Tibial artery (tissue), 4 donors: ENCODE measurements around the gene MKNK2.

ENCODE experiments used
- DNase-seq, 2 donors: peaks; one replicate each; pipeline ENCODE4 v3.0.0-alpha.2; 2019
- H3K27ac ChIP-seq, 2 donors: fragments of 200-600 bp; sonication (generic) in 1 of 2; 1 replicate in 1 of 2; 2 replicates in 1 of 2; pipeline ENCODE4 v1.5.1; 2018 to 2019; ENCODE audit warnings: mild to moderate bottlenecking in 1 of 2
- H3K27me3 ChIP-seq, 2 donors: fragments of 200-600 bp; sonication (generic) in 1 of 2; one replicate each; pipeline versions ENCODE4 v1.5.1 to v1.6.0; 2016 to 2019
- H3K36me3 ChIP-seq, 3 donors: fragments of 200-600 bp; sonication (generic) in 2 of 3; one replicate each; pipeline ENCODE4 v1.5.1; 2016 to 2019; ENCODE audit warnings: mild to moderate bottlenecking in 2 of 3
- H3K4me1 ChIP-seq, 4 donors: fragments of 200-600 bp; sonication (generic) in 2 of 4; 1 replicate in 3 of 4; 2 replicates in 1 of 4; pipeline ENCODE4 v1.5.1; 2016 to 2019
- H3K4me3 ChIP-seq, 2 donors: fragments of 200-600 bp; sonication (generic) in 1 of 2; 1 replicate in 1 of 2; 2 replicates in 1 of 2; pipeline ENCODE4 v1.5.1; 2018 to 2019; ENCODE audit warnings: mild to moderate bottlenecking in 2 of 2
- H3K9me3 ChIP-seq, 3 donors: fragments of 200-600 bp; sonication (generic) in 1 of 3; one replicate each; pipeline ENCODE4 v1.5.1; 2016 to 2019
- intact Hi-C: fragments of 100-400 bp; cut with DNase I; formaldehyde crosslinking; loops from one replicate; pipeline ENCODE4 v1.15.0; 2023; ENCODE audit warnings: low total_unique reads
- TF ChIP-seq, protein P1 (sequence below), 2 experiments: fragments of 200-600 bp in 1 of 2; fragments of 450-650 bp in 1 of 2; IDR thresholded peaks; one replicate each; pipeline ENCODE4 v1.5.1; 2017 to 2019; ENCODE audit warnings: antibody characterized with exemption in 2 of 2, mild to moderate bottlenecking in 1 of 2, moderate library complexity in 1 of 2

The MKNK2 gene

DNA sequence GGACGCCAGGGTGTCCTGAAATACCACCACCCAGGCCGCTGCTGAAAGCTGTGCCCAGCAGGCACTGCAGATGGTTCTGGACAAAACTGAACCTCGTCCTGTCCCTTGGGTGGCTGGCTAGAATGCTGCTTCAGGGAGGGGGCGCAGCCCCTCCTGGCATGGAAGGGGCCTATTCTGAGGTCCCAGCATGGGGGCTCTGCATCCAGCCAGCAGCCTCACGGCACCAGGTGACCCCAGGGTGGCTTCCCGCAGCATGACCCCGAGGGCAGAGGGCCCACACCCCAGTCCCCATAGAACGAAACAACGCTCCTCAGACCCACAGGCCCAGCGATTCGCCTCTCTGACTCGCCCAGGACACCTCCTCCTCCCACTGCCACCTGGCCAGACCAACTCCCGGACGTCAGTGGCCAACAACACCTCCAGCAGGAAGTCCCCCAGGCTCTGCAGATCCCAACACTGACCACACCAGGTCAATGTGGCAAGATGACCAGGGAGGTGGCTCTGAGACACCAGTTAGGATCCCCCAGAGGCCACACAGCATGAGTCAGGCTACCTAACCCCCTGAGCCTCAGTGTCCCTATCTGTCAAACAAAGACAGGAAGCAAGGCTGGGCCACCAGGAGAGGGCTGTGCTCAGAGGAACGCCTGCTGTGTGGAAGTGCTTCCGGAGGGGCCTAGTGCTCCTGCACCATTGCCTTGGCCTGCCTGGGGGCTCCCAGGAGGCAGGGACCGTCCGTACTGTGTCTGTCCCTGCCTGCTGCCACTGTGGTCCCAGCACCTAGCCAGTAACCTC lies 6.1 kb downstream of the MKNK2 start:
- H3K36me3 ChIP-seq, result peaks cover 42 to 79% (median 60%) of the 10 kb centered on the region in 3 donors
- no peak for DNase-seq

DNA sequence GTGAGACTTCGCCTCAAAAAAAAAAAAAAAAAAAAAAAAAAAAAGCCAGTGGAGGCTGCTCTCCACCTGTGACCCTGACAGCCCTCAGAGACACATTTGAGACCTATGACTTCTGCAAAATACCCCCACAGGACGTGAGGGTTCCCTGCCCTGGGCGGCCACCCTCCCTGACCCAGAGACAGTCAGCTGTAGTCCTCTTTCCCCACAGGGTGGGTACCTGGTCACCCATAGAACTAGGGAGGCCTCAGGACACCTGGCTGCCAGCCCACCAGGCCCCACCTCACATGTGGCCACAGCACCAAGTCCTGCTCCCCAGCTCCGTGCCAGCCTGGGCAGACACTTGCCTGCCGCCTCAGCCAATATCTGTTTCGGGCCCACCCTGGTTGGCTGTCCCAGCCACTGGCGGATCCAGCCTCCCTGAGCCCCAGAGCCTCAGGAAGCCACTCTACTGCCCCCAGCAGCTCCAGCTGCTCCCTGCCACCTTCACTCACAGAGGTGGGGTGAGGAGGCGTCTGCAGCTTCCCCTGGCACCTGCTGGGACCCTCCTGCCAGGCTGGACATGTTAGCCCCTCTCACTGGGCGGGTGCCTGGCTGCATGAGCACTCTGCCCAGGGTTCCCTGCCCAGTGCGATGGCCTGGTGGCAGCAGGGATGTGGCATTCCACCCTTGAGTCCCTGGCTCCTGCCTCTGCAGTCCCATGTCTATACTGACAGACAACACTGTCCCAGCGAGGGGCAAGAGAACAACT lies 6.9 kb downstream of the MKNK2 start:
- Histone ChIP-seq H3K27ac (peak overlapping the region in 1 of 2 donors; percentile 81), H3K36me3 (peaks cover 49 to 85% (median 65%) of the 10 kb centered on the region in 3 donors), H3K27me3 (no peaks in the 10 kb centered on the region), H3K9me3 (no peaks in the 10 kb centered on the region), H3K4me1 (peaks cover 16 to 84% (median 78%) of the 10 kb centered on the region in 4 donors), H3K4me3 (no peak overlapping the region)
- no peak for DNase-seq
- intact Hi-C loops, result no loop called here
- TF ChIP-seq, protein P1, sequence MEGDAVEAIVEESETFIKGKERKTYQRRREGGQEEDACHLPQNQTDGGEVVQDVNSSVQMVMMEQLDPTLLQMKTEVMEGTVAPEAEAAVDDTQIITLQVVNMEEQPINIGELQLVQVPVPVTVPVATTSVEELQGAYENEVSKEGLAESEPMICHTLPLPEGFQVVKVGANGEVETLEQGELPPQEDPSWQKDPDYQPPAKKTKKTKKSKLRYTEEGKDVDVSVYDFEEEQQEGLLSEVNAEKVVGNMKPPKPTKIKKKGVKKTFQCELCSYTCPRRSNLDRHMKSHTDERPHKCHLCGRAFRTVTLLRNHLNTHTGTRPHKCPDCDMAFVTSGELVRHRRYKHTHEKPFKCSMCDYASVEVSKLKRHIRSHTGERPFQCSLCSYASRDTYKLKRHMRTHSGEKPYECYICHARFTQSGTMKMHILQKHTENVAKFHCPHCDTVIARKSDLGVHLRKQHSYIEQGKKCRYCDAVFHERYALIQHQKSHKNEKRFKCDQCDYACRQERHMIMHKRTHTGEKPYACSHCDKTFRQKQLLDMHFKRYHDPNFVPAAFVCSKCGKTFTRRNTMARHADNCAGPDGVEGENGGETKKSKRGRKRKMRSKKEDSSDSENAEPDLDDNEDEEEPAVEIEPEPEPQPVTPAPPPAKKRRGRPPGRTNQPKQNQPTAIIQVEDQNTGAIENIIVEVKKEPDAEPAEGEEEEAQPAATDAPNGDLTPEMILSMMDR (IDR thresholded peaks at IDR 0.05), result no peak

More for the DNA sequence above, 6.1 kb downstream of the MKNK2 start:
- no peaks in the 10 kb centered on the region for H3K27me3 ChIP-seq
- peaks cover 16 to 89% (median 83%) of the 10 kb centered on the region in 4 donors for H3K4me1 ChIP-seq
- TF ChIP-seq, protein P1 (IDR thresholded peaks at IDR 0.05), result no peak
- no peaks in the 10 kb centered on the region for H3K9me3 ChIP-seq
- intact Hi-C loops, result no loop called here
- no peak overlapping the region for H3K4me3 ChIP-seq
- peak overlapping the region; percentile 46 to 56 for H3K27ac ChIP-seq

DNA sequence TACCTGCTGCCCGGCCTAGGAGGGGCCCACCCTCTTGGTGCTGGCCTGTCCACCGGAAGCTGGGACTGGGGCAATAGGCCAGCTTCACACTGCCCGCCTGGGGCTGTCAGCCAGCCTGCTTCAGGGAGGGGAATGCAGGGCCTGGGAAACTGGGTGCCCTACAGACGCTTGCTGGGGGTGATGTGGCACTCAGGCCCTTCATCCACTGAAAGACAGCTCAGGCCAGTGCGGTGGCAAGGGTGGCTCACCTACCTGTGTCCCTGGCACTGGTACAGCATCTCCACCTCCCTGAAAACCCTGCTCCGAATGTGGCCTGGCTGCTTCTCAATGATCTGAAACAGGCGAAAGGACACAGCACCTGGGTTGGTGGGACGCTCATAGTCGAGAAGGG lies 7.8 kb downstream of the MKNK2 start:
- intact Hi-C loops, result no loop called here
- TF ChIP-seq, protein P1 (IDR thresholded peaks at IDR 0.05), result no peak
- H3K36me3 ChIP-seq, result peaks cover 56 to 85% (median 67%) of the 10 kb centered on the region in 3 donors
- H3K27me3 ChIP-seq, result no peaks in the 10 kb centered on the region
- H3K4me1 ChIP-seq, result peaks cover 9 to 75% (median 69%) of the 10 kb centered on the region in 4 donors
- H3K9me3 ChIP-seq, result no peaks in the 10 kb centered on the region
- no peak for DNase-seq
- peak overlapping the region; percentile 81 to 86 for H3K27ac ChIP-seq
- no peak overlapping the region for H3K4me3 ChIP-seq

DNA sequence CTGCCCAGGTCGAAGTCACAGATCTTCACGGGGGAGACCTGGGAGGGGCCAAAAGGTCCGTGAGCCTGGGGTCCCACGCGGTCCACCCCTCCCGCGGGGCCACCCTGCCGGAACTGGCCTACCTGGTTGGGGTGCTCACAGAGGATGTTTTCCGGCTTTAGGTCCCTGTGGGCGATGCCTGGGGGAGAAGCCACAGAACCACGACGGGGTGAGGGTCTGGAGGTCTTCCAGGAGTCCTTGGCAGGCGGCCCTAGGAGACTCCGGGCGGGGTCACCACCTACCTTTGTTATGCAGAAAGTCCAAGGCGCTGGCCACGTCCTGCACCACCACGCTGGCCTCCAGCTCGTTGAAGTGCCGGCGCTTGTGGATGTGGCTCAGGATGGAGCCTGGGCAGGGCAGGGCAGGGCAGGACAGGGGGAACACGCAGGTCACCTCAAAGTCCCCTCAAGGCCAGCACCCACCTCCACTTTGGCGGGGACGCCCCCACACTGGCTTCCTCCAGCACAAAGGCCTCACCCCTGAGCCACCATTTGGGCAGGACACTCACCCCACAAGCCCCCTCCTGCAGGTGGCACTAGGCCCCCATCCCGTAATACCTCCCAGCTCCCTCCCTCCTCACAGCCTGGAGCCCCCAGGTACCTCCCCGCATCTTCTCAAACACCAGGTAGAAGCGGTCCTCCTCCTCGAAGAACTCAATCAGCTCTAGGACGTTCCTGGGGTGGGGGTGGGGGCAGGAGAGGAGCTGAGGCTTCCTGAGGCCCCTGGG lies 8.4 kb downstream of the MKNK2 start:
- Histone ChIP-seq H3K4me3 (peak overlapping the region; percentile 34 to 41), H3K4me1 (peaks cover 6 to 70% (median 63%) of the 10 kb centered on the region in 4 donors)
- intact Hi-C loops, result no loop called here

More for the DNA sequence above, 8.4 kb downstream of the MKNK2 start:
- Histone ChIP-seq H3K36me3 (peaks cover 56 to 89% (median 69%) of the 10 kb centered on the region in 3 donors), H3K9me3 (no peaks in the 10 kb centered on the region), H3K27me3 (no peaks in the 10 kb centered on the region), H3K27ac (peak overlapping the region; percentile 81 to 86)
- TF ChIP-seq, protein P1 (IDR thresholded peaks at IDR 0.05), result no peak
- no peak for DNase-seq
